B cell (primary cell): ENCODE measurements around the gene TM4SF20. TPM values are rescaled to one million over a fixed set of nuclear protein-coding genes. Genes with fewer than 3 reads are reported as not detected.

ENCODE experiments used
- ATAC-seq: fragments of 200-7000 bp; cut with Tn5 transposase; one replicate; pipeline ENCODE4 v1.10.0; 2021; ENCODE audit warnings: low read depth, mild to moderate bottlenecking, moderate number of reproducible peaks, moderate library complexity
- CTCF ChIA-PET: fragments of 350-600 bp; sonication (Branson Sonifier 250); formaldehyde crosslinking; loops from one replicate; lab custom pipeline; 2021; ENCODE audit warnings: antibody characterized with exemption, inconsistent platforms; lab: Charles Lee
- POLR2A ChIA-PET: fragments of 350-600 bp; sonication (Branson Sonifier 250); formaldehyde crosslinking; loops from one replicate; lab custom pipeline; 2021; ENCODE audit warnings: antibody characterized with exemption; lab: Charles Lee
- DNase-seq: peaks from one replicate; pipeline ENCODE4 v3.0.0; 2013
- H2AFZ ChIP-seq: 2 replicates; pipeline ENCODE4 v1.6.1; 2012; ENCODE audit warnings: mild to moderate bottlenecking, low read depth, low read length; ENCODE audit not compliant: insufficient read depth, poor library complexity, severe bottlenecking
- H3K27ac ChIP-seq, 2 donors: 1 replicate in 1 of 2; 2 replicates in 1 of 2; pipeline ENCODE4 v1.5.1; 2012 to 2013; ENCODE audit warnings: low read length in 2 of 2, mild to moderate bottlenecking in 2 of 2, moderate library complexity in 1 of 2
- H3K27me3 ChIP-seq, 4 experiments: fragments of 200-600 bp in 1 of 4; sonication (generic) in 1 of 4; replicated peaks in 1 of 4; 1 replicate in 2 of 4; 2 replicates in 2 of 4; pipeline versions ENCODE4 v1.6.1 to v1.7.0; 2013 to 2016; ENCODE audit warnings: low read length in 3 of 4, mild to moderate bottlenecking in 2 of 4, mixed read lengths in 1 of 4, moderate library complexity in 1 of 4; ENCODE audit not compliant: insufficient read depth in 4 of 4, control insufficient read depth in 3 of 4; ENCODE audit errors: control extremely low read depth in 1 of 4
- H3K36me3 ChIP-seq, 2 experiments: replicated peaks in 1 of 2; 1 replicate in 1 of 2; 2 replicates in 1 of 2; pipeline versions ENCODE4 v1.6.1 to v1.7.1; 2013; ENCODE audit warnings: low read length in 1 of 2; ENCODE audit not compliant: insufficient read depth in 2 of 2, control insufficient read depth in 1 of 2; ENCODE audit errors: control extremely low read depth in 1 of 2, extremely low read depth in 1 of 2
- H3K4me1 ChIP-seq, 2 donors: fragments of 200-600 bp in 1 of 2; sonication (generic) in 1 of 2; 1 replicate in 1 of 2; 2 replicates in 1 of 2; pipeline versions ENCODE4 v1.5.1 to v1.6.1; 2013 to 2017; ENCODE audit warnings: low read length in 2 of 2; ENCODE audit not compliant: control insufficient read depth in 2 of 2, insufficient read depth in 2 of 2
- H3K4me2 ChIP-seq: replicated peaks from 2 replicates; pipeline ENCODE3; 2012; ENCODE audit warnings: mild to moderate bottlenecking, low read depth, low read length; ENCODE audit not compliant: poor library complexity, severe bottlenecking
- H3K4me3 ChIP-seq, 5 experiments: fragments of 200-600 bp in 1 of 5; sonication (generic) in 1 of 5; 1 replicate in 3 of 5; 2 replicates in 2 of 5; pipeline versions ENCODE4 v1.5.1 to v1.7.0; 2011 to 2016; ENCODE audit warnings: low read length in 4 of 5, mild to moderate bottlenecking in 4 of 5, low read depth in 2 of 5, control low read depth in 1 of 5, moderate library complexity in 1 of 5; ENCODE audit not compliant: insufficient read depth in 1 of 5; ENCODE audit errors: control extremely low read depth in 1 of 5, extremely low read depth in 1 of 5
- H3K79me2 ChIP-seq: fragments of 200-600 bp; sonication (generic); one replicate; pipeline ENCODE4 v1.6.0; 2016; ENCODE audit warnings: low read length; ENCODE audit not compliant: control insufficient read depth, insufficient read depth
- H3K9ac ChIP-seq: fragments of 200-600 bp; sonication (generic); 2 replicates; pipeline ENCODE4 v1.6.1; 2017; ENCODE audit warnings: mild to moderate bottlenecking, low read length, moderate library complexity
- H3K9me3 ChIP-seq, 3 donors: one replicate each; pipeline versions ENCODE4 v1.6.1 to v1.7.1; 2013; ENCODE audit warnings: low read length in 2 of 3; ENCODE audit not compliant: control insufficient read depth in 2 of 3, insufficient read depth in 1 of 3; ENCODE audit errors: control extremely low read depth in 1 of 3
- H4K20me1 ChIP-seq: 2 replicates; pipeline ENCODE4 v1.6.0; 2012; ENCODE audit warnings: mild to moderate bottlenecking, low read length; ENCODE audit not compliant: insufficient read depth, control insufficient read depth, poor library complexity, severe bottlenecking
- H3K27ac Mint-ChIP-seq: one replicate; pipeline ENCODE4 v1.8.0; 2021; ENCODE audit warnings: mixed read lengths
- H3K27me3 Mint-ChIP-seq: one replicate; pipeline ENCODE4 v1.8.0; 2021; ENCODE audit warnings: mixed read lengths
- H3K4me1 Mint-ChIP-seq: one replicate; pipeline ENCODE4 v1.8.0; 2021; ENCODE audit warnings: mixed read lengths
- H3K4me3 Mint-ChIP-seq: one replicate; pipeline ENCODE4 v1.8.0; 2021; ENCODE audit warnings: mixed read lengths
- H3K9me3 Mint-ChIP-seq: one replicate; pipeline ENCODE4 v1.8.0; 2022; ENCODE audit warnings: mixed read lengths; ENCODE audit not compliant: insufficient read depth
- CTCF ChIP-seq: fragments of 200-600 bp; IDR thresholded peaks from one replicate; pipeline ENCODE4 v1.8.0; 2022; ENCODE audit warnings: antibody characterized with exemption, mild to moderate bottlenecking
- EZH2 ChIP-seq: IDR thresholded peaks from 2 replicates; pipeline ENCODE4 v1.6.1; 2012; ENCODE audit warnings: borderline replicate concordance, low read depth, mild to moderate bottlenecking, moderate library complexity, low read length; ENCODE audit not compliant: insufficient read depth, poor library complexity, severe bottlenecking
- WGBS: methylation state at CpG from one replicate; pipeline ENCODE4 v1.1.5; 2013; ENCODE audit warnings: missing lambda C conversion rate; ENCODE audit not compliant: insufficient coverage; 5-methylcytosine and 5-hydroxymethylcytosine counted together
- intact Hi-C: fragments of 100-400 bp; cut with micrococcal nuclease; formaldehyde crosslinking; loops from one replicate; pipeline ENCODE4 v1.10.0; 2022
- polyA minus RNA-seq: library from RNA; depleted of rRNA, polyadenylated mRNA; stranded (reverse); fragments of >200 nt; gene quantifications from 2 replicates; pipeline ENCODE4 v1.2.3, GENCODE V29; 2012
- polyA plus RNA-seq: library from polyadenylated mRNA; depleted of rRNA; stranded (reverse); fragments of >200 nt; gene quantifications from 2 replicates; pipeline ENCODE4 v1.2.3, GENCODE V29; 2012
- total RNA-seq, 2 donors: library from RNA; stranded (reverse); fragments of 120-200 nt in 1 of 2; gene quantifications; 1 replicate in 1 of 2; 2 replicates in 1 of 2; pipeline versions ENCODE4 v1.2.3 to v1.2.4, GENCODE V29; 2013 to 2022

TM4SF20 gene
- not detected in 2 replicates for total RNA-seq
- total RNA-seq (2013), result not detected
- polyA plus RNA-seq, result not detected in 2 replicates
- not detected in 2 replicates for polyA minus RNA-seq

- intact Hi-C loops, result no loop called here
- Histone ChIP-seq H3K9me3 (peaks cover 0 to 3% (median 2%) of the 10 kb centered on the region in 3 donors), H3K4me3 (no peak within 1 kb of the TSS), H3K79me2 (no peaks in the 10 kb centered on the region), H3K4me2 (no peak within 1 kb of the TSS), H2AFZ (no peak within 1 kb of the TSS), H3K27me3 (no peaks in the 10 kb centered on the region), H3K27ac (no peak within 1 kb of the TSS), H3K9ac (no peak within 1 kb of the TSS), H4K20me1 (no peaks in the 10 kb centered on the region), H3K4me1 (no peaks in the 10 kb centered on the region), H3K36me3 (no peaks in the 10 kb centered on the region)
- ChIA-PET CTCF (no interaction called here), POLR2A (no interaction called here)
- no peak within 1 kb of the TSS for H3K4me3 Mint-ChIP-seq
- DNase-seq (no peak), ATAC-seq (no peak)
- no peak within 1 kb of the TSS for H3K27ac Mint-ChIP-seq
- TF ChIP-seq CTCF, result no peak
- H3K4me1 Mint-ChIP-seq, result peaks cover 4% of the 10 kb centered on the region
- WGBS, result 100% methylated on average over 2 of the region's 4 CpGs
- H3K27me3 Mint-ChIP-seq, result peaks cover 3% of the 10 kb centered on the region
- H3K9me3 Mint-ChIP-seq, result no peaks in the 10 kb centered on the region
Measured at GRCh38 chr2:227379095-227379494, at the start of gene TM4SF20. TSS of gene TM4SF20 (minus strand) at chr2:227379306. CDS start at chr2:227379268, 38 bp downstream.

- Mint-ChIP-seq H3K9me3 (peaks cover 9% of the 10 kb centered on the region), H3K4me3 (no peak overlapping the region), H3K4me1 (no peaks in the 10 kb centered on the region), H3K27ac (no peak overlapping the region), H3K27me3 (peaks cover 8% of the 10 kb centered on the region)
- DNase-seq (no peak), ATAC-seq (no peak)
- Histone ChIP-seq H4K20me1 (no peaks in the 10 kb centered on the region), H3K4me1 (no peaks in the 10 kb centered on the region), H3K4me2 (no peak overlapping the region), H3K36me3 (no peaks in the 10 kb centered on the region), H3K27ac (no peak overlapping the region), H3K9me3 (peaks cover 0 to 18% (median 11%) of the 10 kb centered on the region in 3 donors), H3K9ac (no peak overlapping the region), H3K4me3 (no peak overlapping the region), H3K79me2 (no peaks in the 10 kb centered on the region), H3K27me3 (no peaks in the 10 kb centered on the region), H2AFZ (no peak overlapping the region)
- intact Hi-C loops, result no loop called here
- WGBS, result 87% methylated on average over 2 of the region's 8 CpGs
- ChIA-PET POLR2A (no interaction called here), CTCF (interaction anchor here (0.6 kb wide), 1 partner anchor 146 kb away, joined by 5 read pairs; no protein-coding TSS in a partner anchor)
- TF ChIP-seq EZH2 (no peak), CTCF (no peak)
Measured at GRCh38 chr2:227428731-227429285, 49.7 kb upstream of the TM4SF20 start.
